ENCODE measurements around the gene WWOX. TPM values are rescaled to one million over a fixed set of nuclear protein-coding genes. Genes with fewer than 3 reads are reported as not detected.

Gene WWOX
- total RNA-seq, 1 experiment from 2014 or later = 35.6 TPM

DNA sequence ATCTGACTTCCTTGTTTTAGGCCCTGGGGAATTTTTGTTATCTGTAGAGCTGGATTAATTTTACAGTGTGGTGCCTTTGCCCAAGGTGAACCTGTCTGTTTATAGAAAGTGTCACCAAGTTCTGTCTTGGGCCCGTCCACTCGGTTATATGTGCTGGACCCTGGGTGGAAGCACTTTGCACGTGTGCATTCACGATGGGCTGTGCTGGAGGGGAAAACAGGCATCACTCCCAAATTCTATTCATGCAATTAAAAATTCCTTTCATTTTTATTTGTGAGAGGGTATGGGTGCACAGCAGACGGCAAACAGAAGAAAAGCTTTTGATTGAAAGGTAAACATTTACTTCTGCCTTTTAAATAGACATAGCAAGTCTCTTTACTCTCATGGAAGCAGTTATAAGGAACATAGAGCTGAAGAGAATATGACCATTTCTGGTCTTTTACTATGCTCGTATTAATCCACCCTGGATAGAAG lies 101.2 kb downstream of the WWOX start:
- Histone ChIP-seq H3K9me2 (ENCODE audit: insufficient read depth) (no peaks in the 10 kb centered on the region), H3K79me2 (ENCODE audit: low read depth) (no peaks in the 10 kb centered on the region), H3K27ac (no peak overlapping the region), H3K36me3 (ENCODE audit: low read depth) (no peaks in the 10 kb centered on the region), H3K4me2 (no peak overlapping the region), H3K4me3 (no peak overlapping the region), H2AFZ (no peak overlapping the region), H3K9me3 (ENCODE audit: insufficient read depth, low read depth) (peaks cover 3% of the 10 kb centered on the region; the same call in 1 of the 2 replicates), H3K4me1 (replicated peaks; ENCODE audit: insufficient read depth) (no peaks in the 10 kb centered on the region), H3K27me3 (ENCODE audit: insufficient read depth, low read depth) (no peaks in the 10 kb centered on the region), H4K20me1 (ENCODE audit: insufficient read depth) (no peaks in the 10 kb centered on the region), H3F3A (ENCODE audit: insufficient read depth, low read depth) (no peaks in the 10 kb centered on the region)
- POLR2A ChIA-PET (ENCODE audit: unreplicated experiment) = no interaction called here
- intact Hi-C loops (cut with micrococcal nuclease; ENCODE audit: unreplicated experiment) = no loop called here
- BruUV-seq (replicated peaks) = no TSS peak
- DNase-seq = no peak
- CTCF ChIA-PET = no interaction called here
- TF ChIP-seq, protein P1, sequence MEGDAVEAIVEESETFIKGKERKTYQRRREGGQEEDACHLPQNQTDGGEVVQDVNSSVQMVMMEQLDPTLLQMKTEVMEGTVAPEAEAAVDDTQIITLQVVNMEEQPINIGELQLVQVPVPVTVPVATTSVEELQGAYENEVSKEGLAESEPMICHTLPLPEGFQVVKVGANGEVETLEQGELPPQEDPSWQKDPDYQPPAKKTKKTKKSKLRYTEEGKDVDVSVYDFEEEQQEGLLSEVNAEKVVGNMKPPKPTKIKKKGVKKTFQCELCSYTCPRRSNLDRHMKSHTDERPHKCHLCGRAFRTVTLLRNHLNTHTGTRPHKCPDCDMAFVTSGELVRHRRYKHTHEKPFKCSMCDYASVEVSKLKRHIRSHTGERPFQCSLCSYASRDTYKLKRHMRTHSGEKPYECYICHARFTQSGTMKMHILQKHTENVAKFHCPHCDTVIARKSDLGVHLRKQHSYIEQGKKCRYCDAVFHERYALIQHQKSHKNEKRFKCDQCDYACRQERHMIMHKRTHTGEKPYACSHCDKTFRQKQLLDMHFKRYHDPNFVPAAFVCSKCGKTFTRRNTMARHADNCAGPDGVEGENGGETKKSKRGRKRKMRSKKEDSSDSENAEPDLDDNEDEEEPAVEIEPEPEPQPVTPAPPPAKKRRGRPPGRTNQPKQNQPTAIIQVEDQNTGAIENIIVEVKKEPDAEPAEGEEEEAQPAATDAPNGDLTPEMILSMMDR (conservative IDR thresholded peaks at IDR 0.05) = no peak
- no peak for TF ChIP-seq EZH2 (IDR thresholded peaks at IDR 0.05; ENCODE audit: low read depth)

- CTCF ChIA-PET = no interaction called here
- intact Hi-C loops (cut with micrococcal nuclease; ENCODE audit: unreplicated experiment) = no loop called here
- no peak for DNase-seq
- H3K36me3 ChIP-seq (ENCODE audit: low read depth) = no peaks in the 10 kb centered on the region
- H3K79me2 ChIP-seq (ENCODE audit: low read depth) = no peaks in the 10 kb centered on the region
- no peaks in the 10 kb centered on the region for H3K9me2 ChIP-seq (ENCODE audit: insufficient read depth)
- no peak overlapping the region for H3K27ac ChIP-seq
- POLR2A ChIA-PET (ENCODE audit: unreplicated experiment) = no interaction called here
- H3K4me1 ChIP-seq (replicated peaks; ENCODE audit: insufficient read depth) = peaks cover 22% of the 10 kb centered on the region
- BruUV-seq (replicated peaks) = no TSS peak
- no peak overlapping the region for H3K4me3 ChIP-seq
- H2AFZ ChIP-seq = no peak overlapping the region
- no peaks in the 10 kb centered on the region for H3K27me3 ChIP-seq (ENCODE audit: insufficient read depth, low read depth)
- TF ChIP-seq EZH2 (IDR thresholded peaks at IDR 0.05; ENCODE audit: low read depth) = no peak
- H4K20me1 ChIP-seq (ENCODE audit: insufficient read depth) = no peaks in the 10 kb centered on the region
- peaks cover 3% of the 10 kb centered on the region; the same call in 1 of the 2 replicates for H3K9me3 ChIP-seq (ENCODE audit: insufficient read depth, low read depth)
- H3F3A ChIP-seq (ENCODE audit: insufficient read depth, low read depth) = peaks cover 11% of the 10 kb centered on the region; the same call in 1 of the 2 replicates
- no peak overlapping the region for H3K4me2 ChIP-seq
Measured at GRCh38 chr16:78205506-78205905, 106.1 kb downstream of the WWOX start.

DNA sequence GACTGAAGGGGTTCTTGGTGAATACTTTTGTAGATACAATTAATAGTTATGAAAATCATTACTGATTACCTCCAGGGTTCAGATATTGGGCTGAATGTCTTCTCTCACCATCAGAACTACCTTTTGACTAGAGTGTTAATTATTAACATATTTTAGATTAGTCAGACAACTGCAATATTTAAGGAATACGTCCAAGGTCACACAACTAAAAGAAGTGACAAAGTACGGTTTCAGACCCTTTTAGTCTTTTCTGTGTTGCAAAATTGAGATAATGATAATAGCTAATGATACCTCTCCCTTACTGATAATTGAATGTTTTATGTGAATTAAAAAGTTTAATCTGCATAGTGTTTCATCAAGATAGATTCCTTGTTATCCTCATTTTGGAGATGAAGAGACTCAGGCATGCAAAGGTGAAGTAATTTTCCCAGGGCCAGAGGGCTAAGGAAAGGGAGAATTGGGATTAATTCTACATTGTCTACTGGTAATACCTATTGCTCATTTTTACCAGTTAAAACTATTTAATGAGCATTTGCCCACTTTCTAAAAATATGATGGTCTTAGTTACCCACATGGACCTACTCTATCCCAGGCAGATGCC lies 107.3 kb downstream of the WWOX start:
- Histone ChIP-seq H2AFZ (no peak overlapping the region), H4K20me1 (ENCODE audit: insufficient read depth) (no peaks in the 10 kb centered on the region), H3K27ac (no peak overlapping the region), H3K4me3 (no peak overlapping the region), H3K4me1 (replicated peaks; ENCODE audit: insufficient read depth) (peaks cover 34% of the 10 kb centered on the region), H3K9me2 (ENCODE audit: insufficient read depth) (no peaks in the 10 kb centered on the region), H3F3A (ENCODE audit: insufficient read depth, low read depth) (peaks cover 23% of the 10 kb centered on the region), H3K4me2 (no peak overlapping the region), H3K27me3 (ENCODE audit: insufficient read depth, low read depth) (no peaks in the 10 kb centered on the region), H3K79me2 (ENCODE audit: low read depth) (no peaks in the 10 kb centered on the region), H3K9me3 (ENCODE audit: insufficient read depth, low read depth) (peaks cover 3% of the 10 kb centered on the region; the same call in 1 of the 2 replicates), H3K36me3 (ENCODE audit: low read depth) (no peaks in the 10 kb centered on the region)
- intact Hi-C loops (cut with micrococcal nuclease; ENCODE audit: unreplicated experiment) = no loop called here
- no peak for DNase-seq
- TF ChIP-seq EZH2 (IDR thresholded peaks at IDR 0.05; ENCODE audit: low read depth) = no peak
- TF ChIP-seq, protein P1 (conservative IDR thresholded peaks at IDR 0.05) = no peak
- BruUV-seq (replicated peaks) = no TSS peak
- ChIA-PET CTCF (no interaction called here), POLR2A (ENCODE audit: unreplicated experiment) (interaction anchor here (0.6 kb wide), 1 partner anchor 81 kb away, joined by 6 read pairs; no protein-coding TSS in a partner anchor)

Measured in PC-9 (cell line).